HG02884 (cell line): ENCODE results near the gene DIP2A.

Experiments used
- ATAC-seq: cut with Tn5 transposase; IDR thresholded peaks from one replicate; pipeline ENCODE4 v1.9.1; 2021; ENCODE audit warnings: mild to moderate bottlenecking, moderate library complexity; ENCODE audit not compliant: unreplicated experiment

The DIP2A gene

GRCh38 chr21:46616656-46617055 lies 158.0 kb downstream of the DIP2A start:
- no peak for ATAC-seq

GRCh38 chr21:46617267-46618051 lies 158.8 kb downstream of the DIP2A start:
- no peak for ATAC-seq

- ATAC-seq: no peak
These were observed 160.2 kb downstream of the DIP2A start for GRCh38 chr21:46618738-46619379.
